H1 (cell line): Measurements from ENCODE around the gene ELP6. TPM values are rescaled to one million over a fixed set of nuclear protein-coding genes. Genes with fewer than 3 reads are reported as not detected.
A peak's percentile ranks its signal among the peaks of the same experiment; 100 is the strongest.

Source experiments
- CTCF ChIA-PET: fragments of 300-600 bp; sonication (Branson Sonifier 250); formaldehyde crosslinking; loops from one replicate; lab custom pipeline; 2021; ENCODE audit not compliant: partially characterized antibody; lab: Charles Lee
- POLR2A ChIA-PET: fragments of 300-600 bp; sonication (Branson Sonifier 250); formaldehyde crosslinking; loops from one replicate; lab custom pipeline; 2021; ENCODE audit warnings: inconsistent platforms; ENCODE audit not compliant: partially characterized antibody; lab: Charles Lee
- DNase-seq, 2 experiments: peaks; one replicate each; pipeline versions ENCODE4 v3.0.0 to v3.0.0-alpha.2; 2010 to 2022; ENCODE audit warnings: low spot score in 2 of 2, low read depth in 1 of 2, mixed read lengths in 1 of 2
- FAIRE-seq: peaks from 2 replicates; lab custom pipeline; 2011; peaks lifted over from hg19 to GRCh38; lab: Jason Lieb, UNC
- H2AFZ ChIP-seq: 2 replicates; pipeline ENCODE4 v1.8.1; 2012; ENCODE audit warnings: low read length, inconsistent platforms
- H2AK5ac ChIP-seq: 2 replicates; pipeline ENCODE4 v1.6.1; 2013; ENCODE audit warnings: low read depth, low read length
- H2BK120ac ChIP-seq: replicated peaks from 2 replicates; pipeline ENCODE3; 2013; ENCODE audit warnings: low read depth, low read length, inconsistent platforms
- H2BK12ac ChIP-seq: 2 replicates; pipeline ENCODE4 v1.6.1; 2013; ENCODE audit warnings: low read depth, low read length
- H2BK15ac ChIP-seq: 2 replicates; pipeline ENCODE4 v1.6.1; 2013; ENCODE audit warnings: low read length
- H2BK20ac ChIP-seq: 2 replicates; pipeline ENCODE4 v1.6.1; 2013; ENCODE audit warnings: low read length
- H2BK5ac ChIP-seq: 2 replicates; pipeline ENCODE4 v1.6.1; 2013; ENCODE audit warnings: low read depth, low read length
- H3K14ac ChIP-seq: 2 replicates; pipeline ENCODE4 v1.6.1; 2013; ENCODE audit warnings: inconsistent platforms; ENCODE audit not compliant: insufficient read length
- H3K18ac ChIP-seq: 2 replicates; pipeline ENCODE4 v1.6.1; 2013; ENCODE audit warnings: low read length; ENCODE audit errors: extremely low read depth
- H3K23ac ChIP-seq: 2 replicates; pipeline ENCODE4 v1.6.1; 2013; ENCODE audit warnings: inconsistent platforms; ENCODE audit not compliant: insufficient read length
- H3K23me2 ChIP-seq: 2 replicates; pipeline ENCODE4 v1.6.1; 2013; ENCODE audit warnings: low read depth, low read length
- H3K27ac ChIP-seq: 2 replicates; pipeline ENCODE4 v1.6.1; 2011; ENCODE audit warnings: low read depth, low read length, inconsistent platforms
- H3K27me3 ChIP-seq, 4 experiments: replicated peaks in 1 of 4; 1 replicate in 1 of 4; 2 replicates in 3 of 4; pipeline versions ENCODE4 v1.6.1 to v1.8.1; 2011 to 2013; ENCODE audit warnings: low read length in 3 of 4, mild to moderate bottlenecking in 3 of 4, inconsistent platforms in 2 of 4, mixed read lengths in 2 of 4, moderate library complexity in 1 of 4; ENCODE audit not compliant: control insufficient read depth in 3 of 4, insufficient read depth in 3 of 4; ENCODE audit errors: extremely low read depth in 1 of 4
- H3K36me3 ChIP-seq, 4 experiments: 2 replicates each; pipeline versions ENCODE4 v1.6.1 to v1.8.1; 2011 to 2013; ENCODE audit warnings: mild to moderate bottlenecking in 4 of 4, low read length in 3 of 4, moderate library complexity in 2 of 4, control low read depth in 1 of 4, inconsistent platforms in 1 of 4; ENCODE audit not compliant: insufficient read depth in 4 of 4, control insufficient read depth in 2 of 4
- H3K4ac ChIP-seq: replicated peaks from 2 replicates; pipeline ENCODE3; 2013; ENCODE audit warnings: low read length, low read depth, mixed read lengths, inconsistent platforms; ENCODE audit not compliant: insufficient read length
- H3K4me1 ChIP-seq, 4 experiments: replicated peaks in 1 of 4; 1 replicate in 1 of 4; 2 replicates in 3 of 4; pipeline versions ENCODE4 v1.6.1 to v1.8.1; 2011 to 2013; ENCODE audit warnings: low read length in 3 of 4, inconsistent platforms in 2 of 4, mixed read lengths in 1 of 4; ENCODE audit not compliant: insufficient read depth in 4 of 4, control insufficient read depth in 3 of 4
- H3K4me2 ChIP-seq, 2 experiments: 2 replicates each; pipeline versions ENCODE4 v1.6.1 to v1.8.1; 2011 to 2013; ENCODE audit warnings: low read depth in 2 of 2, low read length in 2 of 2, control low read depth in 1 of 2, inconsistent platforms in 1 of 2, mild to moderate bottlenecking in 1 of 2; ENCODE audit not compliant: insufficient read depth in 1 of 2
- H3K4me3 ChIP-seq, 4 experiments: fragments of 200-600, 300-600 bp in 1 of 4; sonication (generic), shearing (Covaris generic), sonication (Bioruptor Twin) in 1 of 4; 2 replicates each; pipeline versions ENCODE4 v1.5.1 to v1.8.1; 2011 to 2016; ENCODE audit warnings: low read length in 4 of 4, low read depth in 3 of 4, control low read depth in 2 of 4, inconsistent platforms in 2 of 4, mild to moderate bottlenecking in 2 of 4, mixed read lengths in 1 of 4, moderate library complexity in 1 of 4; ENCODE audit not compliant: insufficient read depth in 2 of 4; ENCODE audit errors: extremely low read depth in 1 of 4
- H3K56ac ChIP-seq: replicated peaks from 2 replicates; pipeline ENCODE3; 2013; ENCODE audit warnings: low read depth, mild to moderate bottlenecking, mixed read lengths, low read length, inconsistent platforms; ENCODE audit not compliant: insufficient read length
- H3K79me1 ChIP-seq: 2 replicates; pipeline ENCODE4 v1.6.1; 2013; ENCODE audit warnings: low read depth, low read length, control low read depth
- H3K79me2 ChIP-seq, 2 experiments: 2 replicates each; pipeline versions ENCODE4 v1.6.1 to v1.8.1; 2012 to 2013; ENCODE audit warnings: low read length in 2 of 2, mild to moderate bottlenecking in 2 of 2, inconsistent platforms in 1 of 2; ENCODE audit not compliant: insufficient read depth in 2 of 2, control insufficient read depth in 1 of 2
- H3K9ac ChIP-seq, 4 experiments: replicated peaks in 1 of 4; 1 replicate in 1 of 4; 2 replicates in 3 of 4; pipeline versions ENCODE4 v1.6.1 to v1.8.1; 2011 to 2013; ENCODE audit warnings: low read depth in 3 of 4, low read length in 3 of 4, control low read depth in 2 of 4, mild to moderate bottlenecking in 2 of 4, moderate library complexity in 2 of 4, inconsistent platforms in 1 of 4; ENCODE audit errors: extremely low read depth in 1 of 4
- H3K9me3 ChIP-seq, 2 experiments: 2 replicates each; pipeline versions ENCODE4 v1.6.1 to v1.8.1; 2012 to 2013; ENCODE audit warnings: mild to moderate bottlenecking in 2 of 2, moderate library complexity in 2 of 2, control low read depth in 1 of 2, inconsistent platforms in 1 of 2, low read depth in 1 of 2, low read length in 1 of 2, mixed read lengths in 1 of 2; ENCODE audit not compliant: insufficient read depth in 2 of 2
- H4K20me1 ChIP-seq, 2 experiments: replicated peaks in 1 of 2; 2 replicates each; pipeline versions ENCODE3 to v1.8.1; 2011 to 2013; ENCODE audit warnings: inconsistent platforms in 2 of 2, low read length in 2 of 2, mild to moderate bottlenecking in 1 of 2; ENCODE audit not compliant: insufficient read depth in 2 of 2, control insufficient read depth in 1 of 2
- H4K5ac ChIP-seq: 2 replicates; pipeline ENCODE4 v1.6.1; 2013; ENCODE audit warnings: low read length, low read depth, mixed read lengths, inconsistent platforms; ENCODE audit not compliant: insufficient read length
- H4K8ac ChIP-seq: 2 replicates; pipeline ENCODE4 v1.8.0; 2013; ENCODE audit warnings: mild to moderate bottlenecking, moderate library complexity, low read length, inconsistent platforms; ENCODE audit not compliant: insufficient read depth; ENCODE audit errors: extremely low read depth
- H4K91ac ChIP-seq: replicated peaks from 2 replicates; pipeline ENCODE3; 2013; ENCODE audit warnings: low read length, mixed read lengths, inconsistent platforms; ENCODE audit not compliant: insufficient read length
- BRCA1 ChIP-seq: IDR thresholded peaks from 2 replicates; pipeline ENCODE4 v1.6.1; 2012; ENCODE audit warnings: low read depth, low read length, improper control_type of control experiment
- CBX5 ChIP-seq: fragments of 300-800, 300-1000 bp; sonication (generic); IDR thresholded peaks from 2 replicates; pipeline ENCODE4 v1.7.1; 2016; ENCODE audit warnings: antibody characterized with exemption, low read length, low read depth
- EGR1 ChIP-seq: IDR thresholded peaks from 2 replicates; pipeline ENCODE4 v1.6.1; 2011; ENCODE audit warnings: low read depth, low read length, borderline replicate concordance
- EP300 ChIP-seq, 2 experiments: IDR thresholded peaks; 1 replicate in 1 of 2; 2 replicates in 1 of 2; pipeline ENCODE4 v1.6.1; 2011 to 2012; ENCODE audit warnings: low read depth in 2 of 2, low read length in 2 of 2, mild to moderate bottlenecking in 2 of 2, borderline replicate concordance in 1 of 2, inconsistent platforms in 1 of 2, moderate library complexity in 1 of 2
- GABPA ChIP-seq: IDR thresholded peaks from 2 replicates; pipeline ENCODE4 v1.6.1; 2011; ENCODE audit warnings: mild to moderate bottlenecking, low read length, moderate library complexity, borderline replicate concordance; ENCODE audit not compliant: insufficient read depth
- NRF1 ChIP-seq: IDR thresholded peaks from 2 replicates; pipeline ENCODE4 v1.6.1; 2011; ENCODE audit warnings: mild to moderate bottlenecking, low read depth, low read length, improper control_type of control experiment
- RFX5 ChIP-seq: IDR thresholded peaks from 2 replicates; pipeline ENCODE4 v1.6.1; 2011; ENCODE audit warnings: low read depth, low read length, improper control_type of control experiment, borderline replicate concordance
- SIN3A ChIP-seq, 2 experiments: IDR thresholded peaks in 1 of 2; conservative IDR thresholded peaks in 1 of 2; 2 replicates each; pipeline ENCODE4 v1.6.1; 2011 to 2012; ENCODE audit warnings: low read length in 2 of 2, improper control_type of control experiment in 1 of 2, low read depth in 1 of 2, mild to moderate bottlenecking in 1 of 2
- TAF7 ChIP-seq: optimal IDR thresholded peaks from 2 replicates; pipeline ENCODE3; 2011; ENCODE audit warnings: low read depth, mild to moderate bottlenecking, inconsistent platforms, low read length, moderate library complexity, borderline replicate concordance
- TCF12 ChIP-seq: IDR thresholded peaks from 2 replicates; pipeline ENCODE4 v1.6.1; 2011; ENCODE audit warnings: low read depth, mild to moderate bottlenecking, low read length
- WGBS, 2 experiments: shearing (Covaris generic) in 1 of 2; methylation state at CpG; one replicate each; pipeline versions ENCODE4 v1.1.6 to v1.1.7; 2013 to 2015; ENCODE audit warnings: low lambda C conversion rate in 2 of 2, mixed read lengths in 2 of 2, inconsistent platforms in 1 of 2, low coverage in 1 of 2, missing lambda C conversion rate in 1 of 2; ENCODE audit not compliant: insufficient replicate concordance in 2 of 2, insufficient coverage in 1 of 2, insufficient read length in 1 of 2; ENCODE audit errors: extremely low coverage in 1 of 2, missing lambda C conversion rate in 1 of 2; 5-methylcytosine and 5-hydroxymethylcytosine counted together
- polyA plus RNA-seq, 7 experiments: library from polyadenylated mRNA; depleted of rRNA in 3 of 7; stranded (reverse) in 5 of 7; unstranded in 2 of 7; fragments of >200 nt in 5 of 7; fragments of 200-250 nt in 2 of 7; gene quantifications; 1 replicate in 5 of 7; 2 replicates in 1 of 7; 4 replicates in 1 of 7; pipeline versions ENCODE4 v1.2.1 to v1.2.3, GENCODE V29; 2011 to 2013; ENCODE audit warnings: missing spikeins in 2 of 7, mixed read lengths in 2 of 7
- total RNA-seq: library from RNA; stranded (reverse); fragmentation: NEBNext Ultra II Directional; extraction: Animal tissue kit (Norgen Biotek cat#: 25700); gene quantifications from 2 replicates; pipeline ENCODE4 v1.2.1, GENCODE V29; 2021
- TF ChIP-seq, protein P1 (sequence below): IDR thresholded peaks from 2 replicates; pipeline ENCODE4 v1.6.1; 2012; ENCODE audit warnings: inconsistent platforms

Gene ELP6
- total and polyA plus RNA-seq, 2 of the 8 experiments (the other 6 are each of a cell fraction or from before 2014, with no cell fraction given) = 51.1 to 78.7 TPM

DNA sequence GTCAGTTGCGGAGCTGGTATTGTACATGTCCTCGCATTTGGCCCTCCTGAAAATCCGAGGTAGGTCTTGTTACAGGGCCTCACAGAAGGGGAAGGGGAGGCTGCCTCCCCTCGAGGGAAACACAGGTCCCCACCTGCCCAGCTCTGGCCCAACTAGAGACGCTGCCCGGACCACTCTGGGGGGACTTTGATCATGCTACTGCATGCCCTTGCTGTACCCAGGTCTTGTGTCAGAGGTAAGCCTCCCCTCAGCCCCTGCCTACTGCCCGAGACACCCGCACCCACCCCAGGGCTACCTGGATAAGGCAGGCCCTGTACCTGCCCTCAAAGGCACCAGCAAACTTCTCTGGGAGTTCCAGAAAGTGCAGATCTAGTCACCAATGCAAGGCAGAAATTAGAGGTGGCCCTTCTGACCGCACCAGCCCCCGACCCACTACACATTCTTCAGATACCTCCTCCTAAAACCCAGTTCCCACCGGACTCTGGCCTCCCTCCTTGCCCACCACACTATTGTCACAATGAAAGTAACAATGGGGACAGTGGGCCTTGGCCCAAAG is 36.8 kb downstream of the ELP6 start:
- H3K9ac ChIP-seq = no peak overlapping the region
- H3K4me3 ChIP-seq = no peak overlapping the region
- peak overlapping the region; percentile 22 for H4K5ac ChIP-seq
- TF ChIP-seq BRCA1 (no peak), NRF1 (no peak), TCF12 (no peak), CBX5 (no peak), RFX5 (no peak), TAF7 (no peak), EP300 (IDR thresholded peaks at IDR 0.05; ENCODE audit: borderline replicate concordance in 1 of 2, low read depth in 2 of 2, low read length in 2 of 2) (no peak), SIN3A (conservative IDR thresholded peaks at IDR 0.05 in 1 of 2, IDR thresholded peaks at IDR 0.05 in 1 of 2; ENCODE audit: low read depth in 1 of 2, low read length in 2 of 2) (no peak), GABPA (no peak), EGR1 (no peak)
- TF ChIP-seq, protein P1, sequence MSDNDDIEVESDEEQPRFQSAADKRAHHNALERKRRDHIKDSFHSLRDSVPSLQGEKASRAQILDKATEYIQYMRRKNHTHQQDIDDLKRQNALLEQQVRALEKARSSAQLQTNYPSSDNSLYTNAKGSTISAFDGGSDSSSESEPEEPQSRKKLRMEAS = no peak

More for the DNA sequence above, 36.8 kb downstream of the ELP6 start:
- H2BK15ac ChIP-seq = no peak overlapping the region
- no peak overlapping the region for H3K4ac ChIP-seq
- peak overlapping the region; percentile 78 for H2BK120ac ChIP-seq
- no peak overlapping the region for H3K27ac ChIP-seq
- H3K23me2 ChIP-seq = peaks cover 3% of the 10 kb centered on the region; the same call in 1 of the 2 replicates
- 0 out of 2 replicates have a peak overlapping the region, but pooled peaks have one; percentile 15 for H2AK5ac ChIP-seq
- no peaks in the 10 kb centered on the region for H3K27me3 ChIP-seq
- no peaks in the 10 kb centered on the region for H3K9me3 ChIP-seq
- no peak overlapping the region for H2AFZ ChIP-seq
- no peak overlapping the region for H2BK20ac ChIP-seq
- peaks cover 3 to 14% (median 5%) of the 10 kb centered on the region in 4 experiments; a peak in 3 of 7 replicates for H3K4me1 ChIP-seq
- H3K4me2 ChIP-seq = no peak overlapping the region
- no peak for FAIRE-seq
- ChIA-PET CTCF (interaction anchor here (0.7 to 2.2 kb wide), 12 partner anchors 10 to 58 kb away, joined by 3 to 8 read pairs (median 4); no protein-coding TSS in a partner anchor), POLR2A (interaction anchor here (1.2 kb wide), 1 partner anchor 12 kb away, joined by 3 read pairs; no protein-coding TSS in a partner anchor)
- H3K18ac ChIP-seq = no peak overlapping the region
- H3K56ac ChIP-seq = no peak overlapping the region
- no peak for DNase-seq
- peak overlapping the region; percentile 36 for H4K91ac ChIP-seq
- no peaks in the 10 kb centered on the region for H3K36me3 ChIP-seq
- H2BK5ac ChIP-seq = peak overlapping the region; percentile 20; the same call in 1 of the 2 replicates
- peaks cover 0 to 10% of the 10 kb centered on the region in 2 experiments for H4K20me1 ChIP-seq
- no peak overlapping the region; the same call in 1 of the 2 replicates for H4K8ac ChIP-seq
- H3K79me1 ChIP-seq = peaks cover 6% of the 10 kb centered on the region; the same call in 1 of the 2 replicates
- H3K23ac ChIP-seq = no peak overlapping the region
- no peak overlapping the region; the same call in 1 of the 2 replicates for H2BK12ac ChIP-seq
- 92% methylated on average over 10 of the region's 11 CpGs; no CpG with 5 or more reads in 1 of the 2 experiments for WGBS, 2 experiments
- peaks cover 7 to 33% of the 10 kb centered on the region in 2 experiments for H3K79me2 ChIP-seq
- no peak overlapping the region for H3K14ac ChIP-seq
